ENCODE measurements around the gene PXDN.

Gene PXDN

GRCh38 chr2:1648241-1649102 lies 95.8 kb downstream of the PXDN start:
- DNase-seq (ENCODE audit: low read depth in 2 of 2), result no peak

DNA sequence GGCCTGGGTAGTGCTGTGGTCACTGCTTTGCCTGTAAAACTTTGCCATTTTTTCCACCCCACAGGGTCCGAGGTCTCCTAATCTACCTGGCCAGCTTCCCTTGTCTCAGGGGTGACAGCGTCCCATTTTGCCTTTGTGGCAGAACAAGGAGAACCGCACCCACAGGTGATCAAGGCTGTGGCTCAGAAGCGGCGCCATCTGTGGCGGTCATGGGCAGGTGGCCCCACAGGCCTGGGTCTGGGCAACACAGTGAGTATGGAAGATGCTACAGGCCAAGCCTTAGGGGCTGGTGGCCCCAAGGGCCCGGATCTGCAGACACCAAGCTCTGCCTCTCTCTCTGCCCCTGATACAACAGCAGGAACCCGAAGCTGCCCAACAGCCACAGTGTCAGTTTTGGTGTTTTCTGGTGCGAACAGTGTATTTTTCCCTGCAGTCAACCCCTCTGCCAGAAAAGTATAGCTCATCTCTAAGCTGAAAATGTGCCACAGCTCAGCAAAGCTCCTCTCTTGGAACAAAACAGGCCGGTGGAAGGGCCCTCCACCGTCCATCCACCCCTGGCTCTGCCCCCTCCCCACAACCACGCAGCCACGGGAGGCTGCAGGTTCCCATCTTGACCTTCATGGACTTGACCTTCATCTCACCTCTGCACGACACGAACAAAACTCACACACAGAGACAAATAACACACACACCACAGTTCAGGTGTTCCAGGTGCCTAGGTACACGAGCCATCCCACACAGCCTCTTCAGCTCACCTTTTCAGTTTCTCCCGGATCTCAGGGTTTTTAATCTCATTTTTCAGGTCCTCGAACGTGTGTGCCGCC lies 96.7 kb downstream of the PXDN start:
- DNase-seq (ENCODE audit: low read depth in 2 of 2), result no peak

GRCh38 chr2:1645761-1646476 lies 98.4 kb downstream of the PXDN start:
- DNase-seq (ENCODE audit: low read depth in 2 of 2), result no peak

GRCh38 chr2:1644427-1644826 lies 99.9 kb downstream of the PXDN start:
- no peak for DNase-seq (ENCODE audit: low read depth in 2 of 2)

DNA sequence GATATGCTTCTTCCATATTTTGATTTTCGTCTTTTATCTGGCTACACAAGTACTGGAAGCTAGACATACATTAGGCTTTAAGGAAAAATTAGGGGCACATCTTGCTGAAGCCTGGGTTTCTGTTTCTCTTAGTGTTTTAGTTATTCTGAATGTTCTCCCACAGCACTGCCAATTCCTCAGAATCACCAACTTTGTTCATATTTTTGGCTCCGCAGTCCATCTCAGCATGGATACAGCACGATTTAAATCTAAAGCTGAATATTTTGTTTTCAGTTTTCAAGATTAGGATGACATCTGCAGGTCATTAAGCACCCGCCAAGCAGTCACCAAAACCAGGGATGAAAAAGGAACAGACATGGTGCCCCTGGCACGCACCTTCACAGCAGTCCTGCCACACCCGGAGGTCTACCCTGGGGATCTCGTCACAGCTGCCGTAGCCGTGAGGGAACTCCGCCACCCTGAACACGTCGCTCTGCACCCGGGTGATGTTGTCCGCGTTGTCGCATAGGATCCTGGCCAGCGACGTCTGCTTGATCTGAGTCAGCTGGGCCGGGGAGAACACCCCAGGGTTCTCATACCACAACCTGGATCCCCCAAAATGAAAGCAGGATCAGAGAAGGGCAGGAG lies 101.2 kb downstream of the PXDN start:
- DNase-seq (ENCODE audit: low read depth in 2 of 2), result no peak

DNA sequence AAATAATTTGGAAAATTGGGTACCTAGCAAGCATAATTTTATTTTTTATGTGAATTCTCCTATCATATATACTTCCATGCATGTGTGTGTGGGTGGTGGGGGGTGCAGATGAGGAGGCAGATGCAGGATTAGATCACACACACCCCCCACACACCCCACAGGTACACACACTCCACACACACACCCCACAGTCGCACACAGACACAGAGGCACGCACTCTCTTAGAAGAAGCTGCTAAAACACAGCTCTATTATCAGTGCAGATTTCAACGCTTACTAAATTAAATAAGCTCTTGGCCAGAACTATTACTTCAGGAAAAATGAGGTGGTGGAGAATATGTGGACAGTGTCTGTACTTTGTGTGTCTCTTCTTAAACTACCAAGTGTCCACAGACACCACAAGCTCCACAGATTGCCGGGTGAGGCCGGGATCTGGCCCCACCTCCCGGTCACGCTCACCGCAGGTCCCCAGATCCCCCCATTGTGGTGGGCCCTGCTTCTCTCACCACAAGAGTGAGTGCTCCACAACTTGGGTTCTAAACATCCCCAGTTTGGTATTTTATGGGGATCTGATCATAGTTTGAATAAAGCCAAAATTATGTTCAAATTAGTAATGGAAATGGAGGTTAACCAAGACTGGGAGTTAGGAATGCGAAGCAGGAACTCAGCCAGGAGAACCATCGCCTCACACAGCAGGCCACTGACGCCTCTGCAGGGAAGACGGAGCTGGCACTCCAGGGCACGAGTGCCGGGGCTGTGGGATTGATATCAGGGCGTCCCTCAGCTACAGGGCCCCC lies 102.1 kb downstream of the PXDN start:
- no peak for DNase-seq (ENCODE audit: low read depth in 2 of 2)

GRCh38 chr2:1641523-1641922 lies 102.8 kb downstream of the PXDN start:
- no peak for DNase-seq (ENCODE audit: low read depth in 2 of 2)

GRCh38 chr2:1640301-1641135 lies 103.8 kb downstream of the PXDN start:
- DNase-seq (ENCODE audit: low read depth in 2 of 2), result no peak

DNA sequence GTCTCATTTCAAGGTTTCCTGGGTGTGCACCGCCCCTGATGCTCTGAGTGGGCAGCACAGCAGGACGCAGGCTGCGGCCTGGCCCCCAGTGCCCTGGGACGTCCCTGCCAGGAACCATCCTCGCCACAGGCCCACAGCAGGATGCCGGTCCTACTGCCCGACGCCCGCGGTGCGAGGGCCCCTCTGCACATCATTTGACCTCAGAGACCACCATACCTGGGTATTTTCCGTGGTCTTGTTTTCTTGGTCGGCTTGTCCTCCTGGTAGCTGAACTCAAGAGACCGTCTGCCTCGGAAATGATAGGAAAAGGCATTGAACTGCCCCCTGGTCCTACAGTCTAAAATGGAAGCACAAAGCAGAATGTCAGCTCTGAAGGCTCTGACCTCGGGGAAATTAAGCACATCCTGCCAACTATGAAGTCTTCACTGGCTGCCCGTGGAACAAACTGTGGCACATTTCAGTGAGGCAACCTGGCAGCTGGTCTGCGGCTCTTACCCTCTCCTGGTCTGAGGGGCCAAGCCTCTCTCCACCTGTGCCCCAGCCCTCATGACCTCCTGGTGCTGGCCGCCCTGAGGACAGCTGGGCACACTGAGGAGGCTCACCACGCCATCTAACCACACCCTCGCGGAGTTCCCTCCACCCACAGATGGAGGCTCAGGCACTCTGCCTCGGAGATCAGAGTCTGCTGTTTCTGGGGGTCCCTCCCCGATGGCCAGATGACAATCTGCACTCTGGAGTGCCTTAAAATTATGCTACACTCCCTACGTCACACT lies 105.0 kb downstream of the PXDN start:
- DNase-seq (ENCODE audit: low read depth in 2 of 2), result no peak

- DNase-seq (ENCODE audit: low read depth in 2 of 2), result no peak
Measured at GRCh38 chr2:1638281-1638860, 105.9 kb downstream of the PXDN start.

- DNase-seq (ENCODE audit: low read depth in 2 of 2), result no peak
Measured at GRCh38 chr2:1636791-1637415, 107.4 kb downstream of the PXDN start.

DNA sequence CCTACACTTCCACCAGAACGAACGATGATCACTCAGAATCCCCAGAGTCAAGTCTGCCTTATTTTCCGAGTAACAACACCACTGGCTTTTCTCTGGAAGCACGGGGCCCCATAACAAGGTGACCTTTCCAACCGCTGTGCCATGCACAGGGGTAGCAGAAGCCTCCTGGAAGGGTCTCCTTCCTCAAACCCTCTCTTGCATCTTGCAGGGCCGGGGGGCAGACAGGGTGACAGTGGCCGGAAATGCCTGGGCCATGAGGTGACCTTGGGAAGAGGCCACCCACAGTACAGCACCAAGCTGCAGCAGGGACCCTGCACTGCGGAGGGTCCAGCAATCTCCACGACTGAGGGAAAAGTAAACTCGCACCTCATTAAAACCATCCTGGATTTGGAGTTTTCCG lies 108.5 kb downstream of the PXDN start:
- no peak for DNase-seq (ENCODE audit: low read depth in 2 of 2)

DNA sequence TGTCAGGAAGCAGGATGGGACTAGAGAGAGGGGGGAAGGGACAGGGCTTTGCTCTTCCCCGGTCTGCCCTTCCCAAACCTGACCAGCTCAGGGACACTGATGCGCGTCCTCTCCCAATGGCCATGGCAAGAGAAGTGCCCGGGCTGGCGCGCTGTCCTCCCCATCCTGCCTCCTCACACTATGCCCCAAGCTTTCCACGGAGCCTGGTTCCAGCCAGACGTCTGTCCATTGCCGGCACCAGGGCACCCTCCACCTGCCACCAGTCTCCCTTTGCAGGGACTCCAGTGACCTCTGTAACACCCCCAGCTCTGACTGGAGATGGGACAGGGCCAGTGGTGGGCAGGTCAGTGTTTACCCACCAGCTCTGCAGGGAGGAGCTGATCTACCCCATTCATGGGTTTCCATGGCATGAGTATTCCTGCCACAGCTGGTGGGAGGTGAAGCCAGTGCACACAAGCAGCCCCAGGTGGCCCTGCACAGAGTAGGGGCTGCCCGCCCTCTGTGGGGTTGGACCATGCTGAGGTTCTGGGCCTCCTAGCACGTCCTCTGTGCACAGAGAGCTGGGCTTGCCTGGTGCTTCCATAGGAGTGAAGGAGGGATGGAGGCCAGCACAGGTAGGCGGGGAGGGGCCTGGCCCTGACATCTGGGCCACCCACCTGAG lies 109.5 kb downstream of the PXDN start:
- DNase-seq (ENCODE audit: low read depth in 2 of 2), result no peak

DNA sequence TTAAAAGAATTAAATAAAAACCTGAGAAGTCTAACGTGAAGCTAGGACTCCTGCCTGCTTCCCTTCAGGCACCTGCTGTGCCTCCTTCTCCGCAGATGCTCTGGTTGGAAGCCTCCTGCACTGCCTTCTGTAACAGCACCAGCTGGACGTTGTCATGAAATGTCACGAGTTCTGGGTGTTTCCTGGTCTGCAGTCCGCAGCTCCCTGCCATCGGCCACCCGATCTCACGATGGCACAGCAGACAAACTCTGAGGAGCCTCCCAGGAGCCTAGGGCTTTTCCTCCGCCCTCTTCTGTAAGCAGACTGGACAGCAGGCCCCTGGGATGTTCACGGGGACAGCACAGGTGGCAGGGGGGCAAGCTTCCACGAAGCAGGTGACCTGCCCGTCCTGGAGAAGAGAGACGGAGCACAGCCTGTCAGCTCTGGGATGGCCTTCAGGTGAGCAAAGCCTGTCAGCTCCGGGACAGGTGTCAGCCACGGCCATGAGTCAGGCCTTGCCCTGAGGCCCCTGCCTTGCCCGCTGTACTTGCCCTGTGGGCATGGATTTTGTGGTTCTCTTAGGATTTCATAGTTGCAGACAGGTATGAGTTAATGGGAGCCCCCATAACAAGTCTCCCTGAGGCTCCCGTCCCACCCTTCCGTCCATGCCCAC lies 110.3 kb downstream of the PXDN start:
- DNase-seq (ENCODE audit: low read depth in 2 of 2), result no peak

GRCh38 chr2:1633092-1633671 lies 111.1 kb downstream of the PXDN start:
- no peak for DNase-seq (ENCODE audit: low read depth in 2 of 2)

DNA sequence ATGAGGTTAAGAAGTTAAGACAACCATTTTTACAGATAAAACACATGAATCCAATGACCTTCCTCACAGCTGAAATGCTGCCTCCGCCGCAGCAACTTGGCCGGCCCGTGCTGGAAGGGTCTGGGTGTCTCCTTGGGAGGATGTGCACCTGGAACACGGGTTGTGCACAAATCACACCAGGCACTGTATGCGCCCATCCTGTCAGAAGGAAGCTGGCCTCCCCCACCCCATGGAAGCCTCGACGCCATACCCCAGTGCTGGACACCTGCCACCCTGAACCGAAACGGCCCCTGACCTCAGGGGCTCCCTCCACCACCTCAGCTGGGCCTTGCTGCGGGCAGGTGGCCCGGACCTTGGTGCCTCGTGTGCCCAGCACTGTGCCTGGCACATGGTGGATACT lies 111.8 kb downstream of the PXDN start:
- DNase-seq (ENCODE audit: low read depth in 2 of 2), result no peak

DNA sequence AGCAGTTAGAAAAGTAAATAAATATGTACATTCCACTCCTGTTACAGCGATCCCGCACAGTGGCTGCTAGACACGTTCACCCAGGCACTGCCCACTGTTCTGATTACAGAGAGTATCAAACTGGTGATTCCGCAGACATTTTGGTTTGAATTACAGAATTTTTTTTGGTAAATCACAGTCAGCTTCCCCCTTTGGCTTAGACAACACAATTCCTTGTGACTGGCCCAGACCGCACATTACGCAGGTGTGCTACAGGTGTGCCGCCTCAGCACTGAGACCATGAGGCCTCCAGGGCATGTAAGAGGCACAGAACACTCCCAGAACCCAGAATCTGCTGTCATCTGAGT lies 112.3 kb downstream of the PXDN start:
- DNase-seq (ENCODE audit: low read depth in 2 of 2), result no peak

Data from stimulated activated CD4-positive, alpha-beta T cell treated with anti-CD3 and anti-CD28 coated beads, Interleukin-1b, Interleukin-23, amount 100 ng/mL, for 4 hours (primary cell).